Stimulated activated CD4-positive, alpha-beta T cell treated with anti-CD3 and anti-CD28 coated beads, Interleukin-15, amount 100 ng/mL, for 48 hours (primary cell): ENCODE measurements around the gene PUS10.

Experiments used
- DNase-seq, 2 donors: peaks; one replicate each; pipeline ENCODE4 v3.0.0-alpha.2; 2020; ENCODE audit warnings: low read depth in 2 of 2

Gene PUS10

DNA sequence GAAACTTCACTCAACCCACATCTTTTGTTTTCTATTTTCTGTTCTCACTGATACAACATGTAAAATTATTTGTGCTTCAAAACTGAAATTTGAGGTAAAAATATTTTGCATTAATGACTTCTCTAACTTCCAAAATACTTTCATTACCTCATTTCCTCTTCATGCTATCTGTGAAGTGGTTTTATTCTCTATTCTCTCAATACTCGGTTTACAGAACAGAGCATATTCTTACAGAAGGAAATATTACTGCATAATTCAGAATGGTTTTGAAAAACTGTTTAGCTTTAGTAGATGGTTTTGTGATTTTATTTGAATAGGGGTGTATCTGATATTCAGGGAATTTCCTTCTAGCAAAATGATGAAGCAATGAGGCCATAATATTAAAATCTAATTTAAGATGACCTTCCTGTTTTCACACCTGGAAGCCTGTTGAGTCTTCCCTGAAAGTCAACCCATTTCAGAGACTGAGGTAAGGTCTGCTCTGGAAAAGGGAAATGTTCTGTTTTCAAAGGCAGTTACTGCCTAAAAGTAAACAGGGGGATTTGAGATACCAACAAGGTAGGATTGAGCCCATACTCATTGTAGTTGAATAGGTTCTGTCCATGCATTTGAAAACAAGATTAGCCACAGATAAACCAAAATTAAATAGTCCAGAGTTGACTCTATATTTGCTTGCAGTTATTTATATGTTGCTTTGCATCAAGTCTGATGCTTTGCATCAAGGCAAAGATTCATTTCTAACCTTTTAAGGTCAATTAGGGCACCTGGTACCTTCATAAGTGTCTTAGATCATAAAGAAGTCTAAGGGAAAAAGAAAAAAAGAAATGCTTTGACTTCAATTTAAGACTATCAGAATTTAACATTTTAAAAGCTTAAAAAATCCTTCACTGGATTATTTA is 51.3 kb downstream of the PUS10 start:
- no peak for DNase-seq

- no peak for DNase-seq
These were observed 52.6 kb downstream of the PUS10 start for GRCh38 chr2:60965499-60965785.

- no peak for DNase-seq
These were observed 53.2 kb downstream of the PUS10 start for GRCh38 chr2:60964651-60965498.

GRCh38 chr2:60963190-60963589 is 54.9 kb downstream of the PUS10 start:
- no peak for DNase-seq

DNA sequence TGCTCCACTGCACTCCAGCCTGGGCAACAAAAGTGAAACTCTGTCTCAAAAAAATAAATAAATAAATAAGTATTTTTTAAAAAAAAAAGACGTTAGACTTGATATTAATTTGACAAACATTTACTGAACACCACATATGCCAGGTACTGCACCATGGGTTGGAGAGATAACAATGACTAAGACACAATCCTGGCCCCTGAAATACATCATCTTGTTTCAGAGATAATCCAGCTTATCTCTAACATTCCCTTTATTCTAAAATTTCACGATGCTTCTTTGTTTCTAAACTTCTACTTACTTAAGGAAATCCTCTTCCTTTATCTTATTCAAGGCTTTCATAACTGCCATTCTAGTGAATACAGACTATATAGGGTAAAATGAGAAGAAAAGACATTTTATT is 55.5 kb downstream of the PUS10 start:
- no peak for DNase-seq

DNA sequence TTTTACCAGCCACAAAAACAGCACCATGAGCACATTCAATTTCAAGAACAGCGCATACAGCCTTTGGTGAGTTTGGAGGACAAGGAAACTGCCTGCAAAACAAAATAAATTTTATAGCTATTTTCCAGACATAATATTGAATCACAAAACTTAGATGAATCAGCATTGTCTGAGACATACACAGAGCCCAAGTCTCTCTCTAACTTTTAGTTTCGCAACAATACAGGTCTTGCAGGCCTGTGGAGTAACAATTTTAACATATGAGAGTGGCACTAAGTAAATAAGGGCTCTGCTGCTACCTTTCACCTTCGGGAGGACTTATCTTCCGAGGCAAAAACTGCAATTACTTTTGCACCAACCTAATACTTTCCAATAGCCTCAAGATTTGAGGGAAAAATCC is 56.6 kb downstream of the PUS10 start:
- DNase-seq = no peak

- DNase-seq = no peak
These were observed 57.3 kb downstream of the PUS10 start for GRCh38 chr2:60960706-60961105.

GRCh38 chr2:60959501-60959900 is 58.6 kb downstream of the PUS10 start:
- no peak for DNase-seq

- no peak for DNase-seq
These were observed 59.3 kb downstream of the PUS10 start for GRCh38 chr2:60958800-60959199.

GRCh38 chr2:60958361-60958760 is 59.7 kb downstream of the PUS10 start:
- no peak for DNase-seq

DNA sequence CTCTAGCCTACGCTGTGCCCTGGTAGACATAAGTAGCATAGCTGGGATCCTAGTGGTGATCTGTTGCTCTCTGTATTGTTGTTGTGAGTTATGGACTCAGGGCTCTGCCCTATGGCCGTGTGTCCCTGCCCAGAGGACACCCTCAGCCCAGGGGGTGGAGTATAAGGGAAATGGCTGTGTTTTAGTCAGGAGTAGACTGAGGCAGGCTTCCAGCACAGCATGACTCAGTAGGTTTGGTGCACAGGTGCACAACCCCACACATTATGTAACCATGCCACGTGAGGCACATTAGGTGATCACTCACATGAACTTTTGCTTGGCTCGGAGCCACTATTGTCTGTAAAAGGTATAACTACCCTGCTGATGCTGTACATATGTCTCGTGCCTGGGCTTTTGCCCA is 60.4 kb downstream of the PUS10 start:
- DNase-seq = no peak

DNA sequence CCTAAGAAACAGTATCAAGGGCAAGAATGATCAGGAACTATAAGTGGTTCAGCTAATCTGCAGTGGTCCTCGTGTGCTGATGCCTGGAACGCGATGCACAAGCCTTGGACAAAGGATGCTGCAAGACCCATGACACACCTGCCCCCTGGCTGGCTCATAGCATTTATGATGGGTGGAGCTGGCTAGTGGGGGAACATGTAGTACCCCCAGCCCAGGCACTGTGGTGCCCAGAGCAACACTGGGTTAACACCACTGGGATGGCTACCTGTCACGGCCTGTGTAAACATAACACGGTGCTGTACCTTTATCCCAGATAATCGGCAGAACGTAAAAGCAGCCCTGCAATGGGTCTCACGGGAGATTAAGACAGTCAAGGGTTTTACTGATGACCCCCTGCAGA is 60.8 kb downstream of the PUS10 start:
- DNase-seq = no peak

- DNase-seq = no peak
These were observed 63.9 kb downstream of the PUS10 start for GRCh38 chr2:60954139-60954538.

DNA sequence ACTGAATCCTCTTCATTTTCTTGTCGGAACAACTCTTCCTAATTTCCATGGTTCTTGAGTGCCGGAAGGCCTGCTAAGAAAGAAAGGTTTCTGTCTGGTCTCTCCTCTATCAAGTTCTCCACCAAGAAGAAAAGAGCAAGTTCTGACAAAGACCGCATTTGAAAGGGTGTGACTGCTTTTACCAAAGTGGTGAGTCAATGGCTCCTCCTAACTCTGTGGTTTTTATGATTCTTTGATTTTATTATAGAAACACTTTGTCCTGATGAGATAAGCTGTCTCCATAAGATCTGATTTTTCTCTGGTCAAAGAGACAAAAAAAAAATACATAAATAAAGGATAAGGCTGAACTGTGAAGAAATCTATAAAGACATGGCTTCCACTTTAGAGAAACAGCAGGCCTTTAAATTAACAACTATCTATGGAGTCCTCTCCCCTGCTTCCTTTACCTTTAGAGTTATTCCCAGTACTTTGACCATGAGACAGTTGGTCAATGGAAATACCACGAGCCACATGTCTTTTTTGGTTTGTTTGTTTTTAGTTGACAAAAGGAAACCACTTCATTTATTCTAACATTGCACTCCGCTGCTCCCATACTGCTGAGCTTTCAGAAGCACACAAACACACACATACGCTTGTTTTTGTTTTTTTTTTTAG is 69.0 kb downstream of the PUS10 start:
- no peak for DNase-seq

DNA sequence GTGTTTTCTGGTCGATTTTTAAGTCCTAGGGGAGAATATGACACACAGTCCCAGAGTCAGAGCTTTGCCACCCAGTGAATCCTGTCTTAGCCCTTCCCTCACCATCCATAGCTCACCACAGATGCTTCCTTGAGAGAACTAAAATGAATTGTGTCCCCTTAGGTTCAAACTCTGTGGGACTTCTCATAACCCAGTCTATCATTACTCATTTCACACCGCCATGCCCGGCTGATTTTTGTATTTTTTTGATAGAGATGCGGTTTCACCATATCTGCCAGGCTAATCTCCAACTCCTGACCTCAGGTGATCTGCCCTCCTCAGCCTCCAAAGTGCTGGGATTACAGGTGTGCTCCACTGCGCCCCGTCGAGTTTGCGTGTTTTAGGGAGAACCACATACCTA is 69.9 kb downstream of the PUS10 start:
- DNase-seq = no peak

DNA sequence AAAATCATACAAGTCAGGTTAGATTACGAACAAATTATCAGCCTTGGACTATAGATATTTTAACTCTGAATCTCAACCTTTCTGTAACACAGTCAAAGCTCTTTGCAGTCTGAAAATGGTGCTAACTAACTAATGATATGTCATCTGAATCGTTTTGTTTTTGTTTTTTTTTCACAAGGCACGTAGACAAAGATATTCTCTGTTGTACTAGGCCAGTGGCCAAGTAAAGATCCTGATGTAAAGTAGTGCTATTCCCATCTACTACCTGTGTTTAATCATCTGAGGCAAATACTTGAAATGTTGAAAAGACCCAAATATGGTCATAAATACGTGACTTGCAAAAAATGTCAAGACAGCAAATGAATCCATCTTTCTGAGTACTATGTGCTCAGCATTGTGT is 71.0 kb downstream of the PUS10 start:
- no peak for DNase-seq

GRCh38 chr2:60945341-60945740 is 72.7 kb downstream of the PUS10 start:
- no peak for DNase-seq

DNA sequence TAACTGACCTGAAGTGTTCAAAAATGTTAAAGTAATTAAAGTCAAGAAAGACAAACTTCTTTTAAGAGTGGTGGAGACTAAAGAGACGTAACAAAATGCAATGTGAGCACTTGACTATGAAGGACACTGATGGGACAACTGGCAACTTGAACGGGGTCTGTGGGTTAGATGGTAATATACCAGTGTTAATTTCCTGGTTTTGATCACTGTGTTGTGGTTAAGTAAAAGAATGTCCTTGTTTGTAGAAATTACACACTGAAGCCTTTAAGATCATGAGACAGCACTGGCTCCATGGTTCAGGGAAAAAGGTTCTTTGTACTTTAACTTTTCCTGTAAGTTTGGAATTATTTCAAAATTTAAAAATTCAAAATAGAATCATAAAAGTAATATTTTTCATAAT is 78.4 kb downstream of the PUS10 start:
- no peak for DNase-seq

- DNase-seq = no peak
These were observed 79.8 kb downstream of the PUS10 start for GRCh38 chr2:60938301-60938700.

- no peak for DNase-seq
These were observed 81.3 kb downstream of the PUS10 start for GRCh38 chr2:60936757-60937156.

GRCh38 chr2:60934165-60934722 is 83.8 kb downstream of the PUS10 start:
- DNase-seq = no peak

GRCh38 chr2:60932954-60933353 is 85.1 kb downstream of the PUS10 start:
- DNase-seq = no peak
